ENCODE results near the gene KRT85.

KRT85 gene

DNA sequence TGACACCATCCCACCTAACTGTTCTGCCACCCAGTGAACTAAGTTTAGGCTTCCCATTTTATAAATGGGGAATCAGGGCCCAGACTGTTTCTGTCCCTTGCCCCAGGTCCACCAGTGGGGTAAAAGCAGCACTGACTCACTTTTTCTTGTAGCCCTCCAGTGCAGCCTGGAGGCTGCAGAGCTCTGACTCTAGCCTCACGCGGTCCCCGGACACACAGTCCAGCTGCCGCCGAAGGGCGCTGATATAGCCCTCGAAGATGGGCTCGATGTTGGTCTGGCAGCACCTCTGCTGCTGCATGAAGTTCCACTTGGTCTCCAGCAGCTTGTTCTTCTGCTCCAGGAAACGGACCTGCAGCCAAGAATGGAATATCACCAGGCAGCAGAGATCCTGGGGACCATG lies 36.3 kb upstream of the KRT85 start:
- no peak overlapping the region for H3K27ac Mint-ChIP-seq
- no peaks in the 10 kb centered on the region for H3K4me1 Mint-ChIP-seq
- TF ChIP-seq, protein P1, sequence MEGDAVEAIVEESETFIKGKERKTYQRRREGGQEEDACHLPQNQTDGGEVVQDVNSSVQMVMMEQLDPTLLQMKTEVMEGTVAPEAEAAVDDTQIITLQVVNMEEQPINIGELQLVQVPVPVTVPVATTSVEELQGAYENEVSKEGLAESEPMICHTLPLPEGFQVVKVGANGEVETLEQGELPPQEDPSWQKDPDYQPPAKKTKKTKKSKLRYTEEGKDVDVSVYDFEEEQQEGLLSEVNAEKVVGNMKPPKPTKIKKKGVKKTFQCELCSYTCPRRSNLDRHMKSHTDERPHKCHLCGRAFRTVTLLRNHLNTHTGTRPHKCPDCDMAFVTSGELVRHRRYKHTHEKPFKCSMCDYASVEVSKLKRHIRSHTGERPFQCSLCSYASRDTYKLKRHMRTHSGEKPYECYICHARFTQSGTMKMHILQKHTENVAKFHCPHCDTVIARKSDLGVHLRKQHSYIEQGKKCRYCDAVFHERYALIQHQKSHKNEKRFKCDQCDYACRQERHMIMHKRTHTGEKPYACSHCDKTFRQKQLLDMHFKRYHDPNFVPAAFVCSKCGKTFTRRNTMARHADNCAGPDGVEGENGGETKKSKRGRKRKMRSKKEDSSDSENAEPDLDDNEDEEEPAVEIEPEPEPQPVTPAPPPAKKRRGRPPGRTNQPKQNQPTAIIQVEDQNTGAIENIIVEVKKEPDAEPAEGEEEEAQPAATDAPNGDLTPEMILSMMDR (IDR thresholded peaks at IDR 0.05), result no peak
- H3K4me3 Mint-ChIP-seq, result no peak overlapping the region
- no peaks in the 10 kb centered on the region for H3K36me3 Mint-ChIP-seq (ENCODE audit: low read depth)
- peaks cover 8% of the 10 kb centered on the region for H3K9me3 Mint-ChIP-seq
- peaks cover 6% of the 10 kb centered on the region for H3K27me3 Mint-ChIP-seq (ENCODE audit: low read depth, poor library complexity)
- no peak for DNase-seq

DNA sequence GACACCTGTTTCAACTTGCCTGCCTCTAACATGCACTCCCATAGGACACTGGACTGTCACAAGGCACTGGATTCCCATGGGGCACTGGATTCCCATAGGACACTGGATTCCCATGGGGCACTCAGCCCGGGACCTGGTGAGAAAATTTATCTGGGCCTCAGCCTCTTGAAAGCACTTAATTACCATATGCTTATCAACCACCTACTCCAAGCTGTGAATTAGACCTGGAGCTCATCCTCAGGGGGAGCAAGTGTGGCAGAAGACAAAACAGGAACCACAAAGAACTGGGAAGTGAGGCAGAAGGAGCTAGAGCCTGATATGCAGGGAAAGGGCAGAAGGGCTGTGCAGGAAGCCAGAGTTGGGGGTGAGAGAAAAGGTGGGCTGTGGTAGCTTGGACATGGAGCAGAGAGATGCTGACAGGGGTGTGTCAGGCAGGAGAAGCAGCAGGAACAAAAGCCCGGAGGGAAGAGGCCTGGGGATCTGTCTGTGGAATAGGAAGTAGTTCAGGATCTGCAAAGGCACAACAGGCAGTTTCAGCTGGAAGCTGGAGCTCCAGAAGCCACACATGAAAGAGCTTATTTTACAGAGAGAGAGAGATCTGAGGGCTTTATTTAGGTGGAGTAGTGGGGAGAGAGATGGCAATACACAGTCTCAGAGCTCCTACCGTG lies 35.7 kb upstream of the KRT85 start:
- no peaks in the 10 kb centered on the region for H3K36me3 Mint-ChIP-seq (ENCODE audit: low read depth)
- TF ChIP-seq, protein P1 (IDR thresholded peaks at IDR 0.05), result no peak
- H3K4me3 Mint-ChIP-seq, result no peak overlapping the region
- peaks cover 3% of the 10 kb centered on the region for H3K9me3 Mint-ChIP-seq
- DNase-seq, result no peak
- H3K27ac Mint-ChIP-seq, result no peak overlapping the region
- H3K27me3 Mint-ChIP-seq (ENCODE audit: low read depth, poor library complexity), result peaks cover 6% of the 10 kb centered on the region
- no peaks in the 10 kb centered on the region for H3K4me1 Mint-ChIP-seq

DNA sequence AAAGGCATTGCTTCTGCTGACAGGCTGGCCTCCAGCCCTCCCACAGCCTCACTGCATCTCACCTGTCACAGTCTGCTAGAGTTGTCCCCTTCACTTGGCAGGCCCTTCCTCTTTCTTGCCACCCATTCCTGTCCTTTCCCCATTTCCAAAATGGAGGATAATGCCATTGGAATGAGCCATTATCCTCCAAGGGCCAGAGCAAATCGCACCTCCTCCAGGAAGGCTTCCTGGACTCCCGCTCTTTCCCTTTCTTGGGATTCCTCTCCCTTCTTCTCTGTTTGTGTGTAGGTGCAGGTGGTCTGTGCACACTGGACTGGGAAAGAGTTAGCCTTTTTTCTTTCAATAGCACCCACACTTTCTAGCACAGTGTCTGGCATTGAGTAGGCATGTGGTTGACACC lies 35.1 kb upstream of the KRT85 start:
- H3K36me3 Mint-ChIP-seq (ENCODE audit: low read depth), result no peaks in the 10 kb centered on the region
- no peak overlapping the region for H3K4me3 Mint-ChIP-seq
- TF ChIP-seq, protein P1 (IDR thresholded peaks at IDR 0.05), result no peak
- H3K4me1 Mint-ChIP-seq, result no peaks in the 10 kb centered on the region
- H3K9me3 Mint-ChIP-seq, result no peaks in the 10 kb centered on the region
- DNase-seq, result no peak
- peaks cover 6% of the 10 kb centered on the region for H3K27me3 Mint-ChIP-seq (ENCODE audit: low read depth, poor library complexity)
- H3K27ac Mint-ChIP-seq, result no peak overlapping the region

DNA sequence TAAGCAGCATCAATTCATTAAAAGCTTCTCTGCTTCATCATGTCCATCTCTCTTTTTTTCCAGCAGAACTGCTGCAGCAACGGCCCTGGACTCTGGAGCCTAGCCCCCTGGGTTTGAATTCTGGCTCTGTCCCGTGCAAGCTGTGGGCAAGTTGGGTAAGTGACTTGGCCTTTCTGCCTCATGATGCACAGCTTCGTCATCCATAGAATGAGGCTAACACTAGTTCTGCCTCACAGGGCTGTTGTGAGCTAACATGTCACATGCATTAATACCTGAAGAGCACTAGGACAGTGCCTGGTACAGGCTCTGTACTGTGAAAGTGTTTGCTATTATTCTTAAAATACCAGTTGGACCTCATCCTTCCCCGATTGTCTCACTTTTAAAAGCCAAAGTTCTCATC lies 34.6 kb upstream of the KRT85 start:
- DNase-seq, result no peak
- no peak overlapping the region for H3K27ac Mint-ChIP-seq
- H3K36me3 Mint-ChIP-seq (ENCODE audit: low read depth), result no peaks in the 10 kb centered on the region
- H3K4me3 Mint-ChIP-seq, result no peak overlapping the region
- H3K9me3 Mint-ChIP-seq, result no peaks in the 10 kb centered on the region
- H3K4me1 Mint-ChIP-seq, result no peaks in the 10 kb centered on the region
- TF ChIP-seq, protein P1 (IDR thresholded peaks at IDR 0.05), result no peak
- H3K27me3 Mint-ChIP-seq (ENCODE audit: low read depth, poor library complexity), result peaks cover 6% of the 10 kb centered on the region

DNA sequence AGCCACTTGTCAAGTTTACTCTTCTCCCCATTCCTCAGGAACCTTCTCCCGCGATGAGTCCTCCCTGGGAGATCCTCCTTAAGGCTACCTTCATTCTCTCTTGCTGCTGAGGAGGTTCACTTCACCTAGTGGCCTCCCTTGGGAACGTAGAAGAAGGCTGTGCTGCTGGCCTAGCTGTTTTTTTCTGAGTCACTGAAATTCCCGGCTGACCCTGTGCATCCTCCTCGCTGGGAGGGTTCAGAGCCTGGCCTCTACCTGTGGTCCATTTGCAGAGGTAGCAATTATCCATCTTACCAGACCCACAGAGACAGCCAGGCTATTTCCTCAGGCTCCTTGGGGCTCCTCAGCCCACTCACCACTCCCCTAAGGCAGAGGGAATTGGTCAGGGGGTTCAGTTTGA lies 34.2 kb upstream of the KRT85 start:
- Mint-ChIP-seq H3K9me3 (no peaks in the 10 kb centered on the region), H3K4me3 (no peak overlapping the region), H3K36me3 (ENCODE audit: low read depth) (no peaks in the 10 kb centered on the region), H3K4me1 (no peaks in the 10 kb centered on the region), H3K27me3 (ENCODE audit: low read depth, poor library complexity) (peaks cover 6% of the 10 kb centered on the region), H3K27ac (no peak overlapping the region)
- TF ChIP-seq, protein P1 (IDR thresholded peaks at IDR 0.05), result no peak
- no peak for DNase-seq

DNA sequence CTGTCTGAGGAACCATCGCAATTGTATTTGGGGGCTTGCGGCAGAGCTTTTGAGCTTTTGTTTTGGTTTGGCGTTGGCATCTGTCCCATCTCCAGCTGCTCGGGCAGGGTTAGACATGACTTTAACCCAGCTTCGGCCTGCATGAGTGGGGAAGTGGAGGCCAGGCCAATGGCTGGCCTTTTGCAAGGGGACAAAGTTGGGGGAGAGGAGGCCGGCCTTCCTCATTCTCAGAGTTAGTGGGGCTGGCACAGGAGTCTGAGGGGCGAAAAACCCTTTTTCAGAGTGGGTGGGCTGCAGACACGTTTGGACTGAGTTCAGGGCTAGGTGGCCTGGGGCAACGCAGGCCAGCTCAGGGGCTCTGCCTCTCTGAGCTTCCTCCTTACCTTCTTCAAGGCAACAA lies 33.6 kb upstream of the KRT85 start:
- H3K27ac Mint-ChIP-seq, result peak overlapping the region; percentile 44
- no peaks in the 10 kb centered on the region for H3K36me3 Mint-ChIP-seq (ENCODE audit: low read depth)
- TF ChIP-seq, protein P1 (IDR thresholded peaks at IDR 0.05), result no peak
- DNase-seq, result no peak
- peaks cover 6% of the 10 kb centered on the region for H3K27me3 Mint-ChIP-seq (ENCODE audit: low read depth, poor library complexity)
- no peak overlapping the region for H3K4me3 Mint-ChIP-seq
- no peaks in the 10 kb centered on the region for H3K4me1 Mint-ChIP-seq
- no peaks in the 10 kb centered on the region for H3K9me3 Mint-ChIP-seq
